SK-N-SH treated with all-trans-retinoic acid at 6 μM for 48 hours (cell line): ENCODE measurements around the gene PID1.

Experiments
- ATAC-seq: fragments of 200-7000 bp; cut with Tn5 transposase; 3 replicates; pipeline ENCODE4 v1.9.1; 2020; ENCODE audit warnings: mild to moderate bottlenecking, moderate library complexity
- ARNTL ChIP-seq: fragments of 450-650 bp; formaldehyde crosslinking; IDR thresholded peaks from 2 replicates; pipeline ENCODE4 v1.5.0; 2020; ENCODE audit warnings: low read depth, mild to moderate bottlenecking, moderate library complexity, borderline replicate concordance
- BACH2 ChIP-seq: fragments of 250-450 bp; sonication (Bioruptor Pico); IDR thresholded peaks from 2 replicates; pipeline ENCODE4 v1.9.0; 2021; ENCODE audit warnings: mild to moderate bottlenecking, borderline replicate concordance
- CREB5 ChIP-seq: fragments of 250-450 bp; sonication (Bioruptor Pico); IDR thresholded peaks from 2 replicates; pipeline ENCODE4 v1.5.1; 2020; ENCODE audit warnings: low read depth, mild to moderate bottlenecking, moderate library complexity
- CSDC2 ChIP-seq: fragments of 250-450 bp; sonication (Bioruptor Pico); IDR thresholded peaks from 2 replicates; pipeline ENCODE4 v1.5.0; 2020; ENCODE audit warnings: mild to moderate bottlenecking, moderate library complexity
- CSRNP3 ChIP-seq: fragments of 250-450 bp; sonication (Bioruptor Pico); IDR thresholded peaks from 2 replicates; pipeline ENCODE4 v1.5.1; 2021; ENCODE audit warnings: mild to moderate bottlenecking, moderate library complexity
- ESRRG ChIP-seq: fragments of 250-450 bp; sonication (Bioruptor Pico); IDR thresholded peaks from 2 replicates; pipeline ENCODE4 v1.6.1; 2021; ENCODE audit warnings: mild to moderate bottlenecking
- GLIS3 ChIP-seq: fragments of 250-450 bp; sonication (Bioruptor Pico); IDR thresholded peaks from 2 replicates; pipeline ENCODE4 v1.5.0; 2020; ENCODE audit warnings: mild to moderate bottlenecking, moderate library complexity
- ISL1 ChIP-seq: fragments of 250-450 bp; sonication (Bioruptor Pico); IDR thresholded peaks from 2 replicates; pipeline ENCODE4 v2.1.2; 2022; ENCODE audit warnings: mild to moderate bottlenecking, moderate library complexity
- OSR1 ChIP-seq: fragments of 250-450 bp; sonication (Bioruptor Pico); IDR thresholded peaks from 2 replicates; pipeline ENCODE4 v1.8.0; 2022; ENCODE audit warnings: moderate library complexity, mild to moderate bottlenecking, inconsistent platforms
- PATZ1 ChIP-seq: fragments of 250-450 bp; sonication (Bioruptor Pico); IDR thresholded peaks from 2 replicates; pipeline ENCODE4 v1.8.0; 2020; ENCODE audit warnings: mild to moderate bottlenecking, moderate library complexity, borderline replicate concordance
- PPARA ChIP-seq: fragments of 250-450 bp; sonication (Bioruptor Pico); IDR thresholded peaks from 2 replicates; pipeline ENCODE4 v1.5.0; 2020; ENCODE audit warnings: mild to moderate bottlenecking, borderline replicate concordance
- RARB ChIP-seq: fragments of 250-450 bp; sonication (Bioruptor Pico); IDR thresholded peaks from 2 replicates; pipeline ENCODE4 v1.8.0; 2021; ENCODE audit warnings: mild to moderate bottlenecking, moderate library complexity
- SNAI2 ChIP-seq: fragments of 250-450 bp; sonication (Bioruptor Pico); IDR thresholded peaks from 2 replicates; pipeline ENCODE4 v1.5.0; 2020; ENCODE audit warnings: mild to moderate bottlenecking, moderate library complexity
- TCF4 ChIP-seq: fragments of 250-450 bp; sonication (Bioruptor Pico); IDR thresholded peaks from 2 replicates; pipeline ENCODE4 v1.8.0; 2021; ENCODE audit warnings: mild to moderate bottlenecking, moderate library complexity, borderline replicate concordance
- TOX ChIP-seq: fragments of 250-450 bp; sonication (Bioruptor Pico); IDR thresholded peaks from 2 replicates; pipeline ENCODE4 v1.8.0; 2021; ENCODE audit warnings: mild to moderate bottlenecking, moderate library complexity, borderline replicate concordance
- TSHZ2 ChIP-seq: fragments of 250-450 bp; sonication (Bioruptor Pico); IDR thresholded peaks from 2 replicates; pipeline ENCODE4 v1.5.0; 2020; ENCODE audit warnings: mild to moderate bottlenecking, moderate library complexity
- ZC3H10 ChIP-seq: fragments of 250-450 bp; sonication (Bioruptor Pico); IDR thresholded peaks from 2 replicates; pipeline ENCODE4 v1.5.1; 2021; ENCODE audit warnings: mild to moderate bottlenecking, moderate library complexity
- ZFP3 ChIP-seq: fragments of 250-450 bp; sonication (Bioruptor Pico); IDR thresholded peaks from 2 replicates; pipeline ENCODE4 v1.5.0; 2020; ENCODE audit warnings: mild to moderate bottlenecking, moderate library complexity
- ZFP30 ChIP-seq: fragments of 450-650 bp; formaldehyde crosslinking; IDR thresholded peaks from 2 replicates; pipeline ENCODE4 v1.5.0; 2022; ENCODE audit warnings: mild to moderate bottlenecking, moderate library complexity
- ZNF565 ChIP-seq: fragments of 450-650 bp; formaldehyde crosslinking; conservative IDR thresholded peaks from 2 replicates; pipeline ENCODE4 v1.5.0; 2020; ENCODE audit warnings: low read depth, mild to moderate bottlenecking, moderate library complexity
- ZNF70 ChIP-seq: fragments of 450-650 bp; formaldehyde crosslinking; IDR thresholded peaks from 2 replicates; pipeline ENCODE4 v1.5.0; 2020; ENCODE audit warnings: mild to moderate bottlenecking, moderate library complexity
- ZNF8 ChIP-seq: fragments of 450-650 bp; formaldehyde crosslinking; IDR thresholded peaks from 2 replicates; pipeline ENCODE4 v1.5.0; 2020; ENCODE audit warnings: mild to moderate bottlenecking, moderate library complexity

The PID1 gene

GRCh38 chr2:229051798-229052197 lies 219.3 kb downstream of the PID1 start:
- TF ChIP-seq ZFP3 = no peak
- TF ChIP-seq CREB5 (CRISPR knock-in tag) = no peak
- TF ChIP-seq RARB = no peak
- TF ChIP-seq SNAI2 (CRISPR knock-in tag) = no peak
- no peak for TF ChIP-seq TSHZ2 (CRISPR knock-in tag)
- no peak for TF ChIP-seq ZFP30
- TF ChIP-seq TCF4 (CRISPR knock-in tag) = no peak
- no peak for TF ChIP-seq BACH2 (CRISPR knock-in tag)
- no peak for TF ChIP-seq PPARA (CRISPR knock-in tag)
- TF ChIP-seq ZC3H10 (CRISPR knock-in tag) = no peak
- no peak for TF ChIP-seq PATZ1 (CRISPR knock-in tag)
- TF ChIP-seq ISL1 (CRISPR knock-in tag) = no peak
- no peak for TF ChIP-seq CSDC2 (CRISPR knock-in tag)
- TF ChIP-seq TOX = no peak
- TF ChIP-seq ZNF8 (CRISPR knock-in tag) = no peak
- no peak for TF ChIP-seq OSR1 (CRISPR knock-in tag)
- no peak for TF ChIP-seq CSRNP3 (CRISPR knock-in tag)
- TF ChIP-seq ZNF70 (CRISPR knock-in tag) = no peak
- TF ChIP-seq, all 23 proteins: peak for 0
- ATAC-seq = no peak

- ATAC-seq = no peak
- no peak for TF ChIP-seq CSDC2 (CRISPR knock-in tag)
- no peak for TF ChIP-seq PPARA (CRISPR knock-in tag)
- TF ChIP-seq ZFP3 = no peak
- TF ChIP-seq ZC3H10 (CRISPR knock-in tag) = no peak
- TF ChIP-seq ARNTL = no peak
- TF ChIP-seq OSR1 (CRISPR knock-in tag) = no peak
- TF ChIP-seq TCF4 (CRISPR knock-in tag) = no peak
- TF ChIP-seq ZNF565 (CRISPR knock-in tag) = no peak
- no peak for TF ChIP-seq RARB
- no peak for TF ChIP-seq TOX
- TF ChIP-seq BACH2 (CRISPR knock-in tag) = no peak
- TF ChIP-seq ZFP30 = no peak
- no peak for TF ChIP-seq GLIS3 (CRISPR knock-in tag)
- no peak for TF ChIP-seq ZNF8 (CRISPR knock-in tag)
- no peak for TF ChIP-seq CSRNP3 (CRISPR knock-in tag)
- TF ChIP-seq ZNF70 (CRISPR knock-in tag) = no peak
- no peak for TF ChIP-seq ESRRG (CRISPR knock-in tag)
- TF ChIP-seq CREB5 (CRISPR knock-in tag) = no peak
These were observed 221.0 kb downstream of the PID1 start for GRCh38 chr2:229050133-229050532.
